ENCODE measurements around the gene ADCY4.

DNA sequence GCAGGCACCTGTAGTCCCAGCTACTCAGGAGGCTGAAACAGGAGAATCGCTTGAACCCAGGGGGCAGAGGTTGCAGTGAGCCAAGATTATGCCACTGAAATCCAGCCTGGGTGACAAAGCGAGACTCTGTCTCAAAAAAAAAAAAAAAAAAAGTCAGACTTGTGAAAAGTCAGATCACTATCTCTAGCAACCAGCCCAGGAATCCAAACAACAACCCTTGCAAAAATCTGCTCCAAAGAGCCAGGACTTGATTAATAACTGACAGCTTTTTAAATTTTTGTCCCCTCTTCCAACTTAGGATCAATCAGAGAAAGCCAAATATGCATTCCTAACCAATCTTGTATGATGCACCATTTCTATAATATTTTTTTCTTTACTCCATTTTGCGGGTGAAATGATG is 25.4 kb upstream of the ADCY4 start:
- TF ChIP-seq, protein P1, sequence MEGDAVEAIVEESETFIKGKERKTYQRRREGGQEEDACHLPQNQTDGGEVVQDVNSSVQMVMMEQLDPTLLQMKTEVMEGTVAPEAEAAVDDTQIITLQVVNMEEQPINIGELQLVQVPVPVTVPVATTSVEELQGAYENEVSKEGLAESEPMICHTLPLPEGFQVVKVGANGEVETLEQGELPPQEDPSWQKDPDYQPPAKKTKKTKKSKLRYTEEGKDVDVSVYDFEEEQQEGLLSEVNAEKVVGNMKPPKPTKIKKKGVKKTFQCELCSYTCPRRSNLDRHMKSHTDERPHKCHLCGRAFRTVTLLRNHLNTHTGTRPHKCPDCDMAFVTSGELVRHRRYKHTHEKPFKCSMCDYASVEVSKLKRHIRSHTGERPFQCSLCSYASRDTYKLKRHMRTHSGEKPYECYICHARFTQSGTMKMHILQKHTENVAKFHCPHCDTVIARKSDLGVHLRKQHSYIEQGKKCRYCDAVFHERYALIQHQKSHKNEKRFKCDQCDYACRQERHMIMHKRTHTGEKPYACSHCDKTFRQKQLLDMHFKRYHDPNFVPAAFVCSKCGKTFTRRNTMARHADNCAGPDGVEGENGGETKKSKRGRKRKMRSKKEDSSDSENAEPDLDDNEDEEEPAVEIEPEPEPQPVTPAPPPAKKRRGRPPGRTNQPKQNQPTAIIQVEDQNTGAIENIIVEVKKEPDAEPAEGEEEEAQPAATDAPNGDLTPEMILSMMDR (IDR thresholded peaks at IDR 0.05), result no peak
- TF ChIP-seq POLR2A (IDR thresholded peaks at IDR 0.05) (no peak), EP300 (IDR thresholded peaks at IDR 0.05) (no peak), POLR2AphosphoS5 (IDR thresholded peaks at IDR 0.05) (no peak)

All from gastroesophageal sphincter (tissue), 3 donors.